NCI-H345 treated with DMSO at 0.1 percent for 48 hours (cell line): Measurements from ENCODE around the gene PDE9A.
"Not testable (repeated sequence)": the region's sequence is repeated elsewhere in the genome, so short reads cannot be mapped to it uniquely, and the experiment has no call there.

Experiments used
- DNase-seq: peaks from one replicate; lab custom pipeline; 2025; ENCODE audit not compliant: unreplicated experiment; lab: John Stamatoyannopoulos, UW

PDE9A gene

DNA sequence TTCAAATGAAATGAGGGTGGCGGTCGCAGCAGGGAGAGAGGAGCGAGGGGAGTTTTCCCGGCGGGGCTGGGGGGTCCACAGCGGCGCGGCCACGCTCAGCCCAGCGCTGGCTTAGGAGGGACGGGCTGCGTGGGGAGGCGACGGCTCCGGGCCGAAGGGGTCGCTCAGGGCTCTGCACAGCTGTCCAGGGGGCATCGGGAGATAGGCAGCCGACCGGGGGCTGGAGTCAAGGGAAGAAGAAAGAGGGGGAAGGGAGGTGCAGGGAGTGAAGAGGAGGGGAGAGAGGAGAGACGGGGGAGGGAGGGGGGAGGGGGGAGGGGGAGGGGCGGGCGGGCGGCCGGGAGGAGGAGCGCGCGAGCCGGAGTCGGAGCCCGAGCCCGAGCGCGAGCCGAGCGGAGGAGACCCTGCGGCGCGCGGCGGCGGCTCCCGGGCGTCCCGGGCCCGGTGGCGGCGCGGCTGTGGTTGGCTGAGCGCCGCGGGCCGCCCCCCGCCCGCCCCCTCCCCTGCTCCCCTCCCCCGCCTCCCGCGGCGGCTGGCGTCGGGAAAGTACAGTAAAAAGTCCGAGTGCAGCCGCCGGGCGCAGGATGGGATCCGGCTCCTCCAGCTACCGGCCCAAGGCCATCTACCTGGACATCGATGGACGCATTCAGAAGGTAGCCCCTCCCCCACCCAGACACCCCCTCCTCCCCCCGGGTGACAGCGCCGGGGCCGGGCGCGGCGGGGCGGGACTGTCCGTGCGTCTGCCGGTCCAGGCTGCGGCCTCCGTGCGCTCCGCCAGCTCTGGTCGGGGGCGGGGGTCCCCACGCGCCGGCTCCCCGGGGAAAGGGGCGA, at the start of gene PDE9A:
Gene PDE9A (plus strand): TSS at position 391 of the 831 bp plus-strand sequence. CDS start 194 bp downstream, at position 585.
- DNase-seq = no peak

DNA sequence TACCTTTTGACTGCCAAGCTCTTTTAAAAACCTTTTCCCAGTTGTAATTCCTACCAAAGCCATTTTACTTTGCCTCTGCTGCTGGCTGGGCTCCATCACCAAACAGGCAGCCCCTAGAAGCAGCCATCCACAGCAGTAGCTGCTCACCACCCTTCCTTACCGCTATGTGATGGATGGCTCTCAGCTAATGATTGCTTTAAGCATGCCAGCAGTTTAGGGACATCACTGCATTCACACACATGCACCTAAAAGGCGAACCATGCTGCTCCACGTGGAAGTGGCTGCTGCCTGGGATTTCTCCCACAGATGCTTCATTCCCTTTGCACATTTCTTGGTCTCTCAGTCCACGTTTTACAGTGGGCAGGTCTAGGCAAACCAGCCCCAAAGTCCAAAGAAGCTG, 46.3 kb upstream of the PDE9A start:
- DNase-seq = no peak

- no peak for DNase-seq
These were observed 45.8 kb upstream of the PDE9A start for GRCh38 chr21:42607525-42608102.

DNA sequence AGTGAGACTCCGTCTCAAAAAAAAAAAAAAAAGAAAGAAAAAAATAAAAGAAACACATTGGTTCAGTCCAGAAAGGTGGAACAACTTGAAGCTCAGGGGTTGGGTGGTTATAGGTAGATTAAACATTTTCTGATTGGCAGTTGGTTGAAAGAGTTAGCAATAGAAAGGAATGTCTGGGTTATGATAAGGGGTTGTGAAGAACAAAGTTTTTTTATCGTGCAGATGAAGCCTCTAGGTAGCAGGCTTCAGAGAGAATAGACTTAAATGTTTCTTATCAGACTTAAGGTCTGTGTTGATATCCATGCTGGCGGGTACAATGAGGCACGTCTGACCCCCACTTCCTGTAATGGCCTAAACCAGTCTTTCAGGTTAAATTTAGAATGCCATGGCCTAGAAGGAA, 45.0 kb upstream of the PDE9A start:
- no peak for DNase-seq

GRCh38 chr21:42609811-42610210, 43.6 kb upstream of the PDE9A start:
- no peak for DNase-seq

- DNase-seq = no peak
These were observed 41.6 kb upstream of the PDE9A start for GRCh38 chr21:42611852-42612251.

GRCh38 chr21:42612390-42612789, 41.0 kb upstream of the PDE9A start:
- no peak for DNase-seq

DNA sequence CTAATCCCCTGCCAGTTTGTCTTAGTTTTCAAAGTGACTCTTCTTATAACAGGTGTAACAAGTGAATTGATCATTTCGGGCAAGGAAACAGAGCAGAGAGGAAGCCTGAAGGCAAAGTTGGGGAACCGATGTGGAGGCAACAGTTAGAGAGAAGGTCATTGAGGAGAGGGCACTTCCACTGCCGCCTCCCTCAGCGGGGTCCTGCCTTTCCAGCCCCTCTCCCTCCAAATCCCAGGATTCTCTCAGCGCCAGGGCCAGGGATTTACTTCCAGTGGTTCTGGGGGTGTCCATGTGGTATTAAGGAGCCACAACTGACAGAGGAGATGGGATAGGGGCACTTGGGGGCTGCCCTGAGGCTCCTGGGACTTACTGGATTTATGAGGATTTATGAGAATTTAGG, 39.7 kb upstream of the PDE9A start:
- no peak for DNase-seq

- DNase-seq = no peak
These were observed 39.0 kb upstream of the PDE9A start for GRCh38 chr21:42614396-42614795.

DNA sequence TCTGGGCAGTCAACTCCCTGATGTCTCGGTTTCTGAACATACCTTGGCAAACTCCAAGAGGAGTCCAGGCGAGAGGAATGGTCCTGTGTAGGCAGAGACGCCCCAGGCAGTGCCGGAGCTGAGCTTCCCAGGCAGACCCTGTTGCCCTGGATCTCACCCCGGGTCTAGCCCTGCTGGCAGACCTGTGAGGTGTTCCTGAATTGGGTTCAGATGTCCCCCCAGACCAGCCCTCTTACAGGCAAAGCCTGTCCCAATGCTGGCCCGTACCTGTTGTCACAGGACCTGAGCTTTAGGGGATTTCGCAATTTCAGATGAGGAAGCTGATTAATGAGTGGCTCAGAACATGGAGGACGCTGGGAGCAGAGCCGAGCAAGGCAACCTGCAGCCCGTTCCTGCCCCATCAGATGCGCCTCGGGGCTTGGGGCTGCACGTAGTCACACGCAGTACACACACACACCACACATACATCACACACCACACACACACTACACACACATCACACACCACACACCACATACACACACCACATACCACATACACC, 38.5 kb upstream of the PDE9A start:
- no peak for DNase-seq

- DNase-seq = not testable (repeated sequence)
These were observed 38.0 kb upstream of the PDE9A start for GRCh38 chr21:42615377-42615776.

DNA sequence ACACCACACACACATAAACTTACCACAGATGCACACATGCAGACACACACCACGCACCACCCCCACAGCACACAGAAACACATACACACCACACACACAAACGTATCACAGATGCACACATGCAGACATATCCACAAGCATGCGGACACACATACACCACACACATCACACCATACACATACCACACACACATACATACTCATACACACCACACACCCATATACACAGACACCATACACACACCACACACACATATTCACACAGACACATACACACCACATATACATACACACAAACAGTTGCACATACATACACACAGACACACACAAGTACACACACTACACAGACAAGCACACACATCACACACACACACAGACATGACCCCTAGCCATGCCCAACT, 37.5 kb upstream of the PDE9A start:
- DNase-seq = no peak

- no peak for DNase-seq
These were observed 37.0 kb upstream of the PDE9A start for GRCh38 chr21:42616446-42616845.

DNA sequence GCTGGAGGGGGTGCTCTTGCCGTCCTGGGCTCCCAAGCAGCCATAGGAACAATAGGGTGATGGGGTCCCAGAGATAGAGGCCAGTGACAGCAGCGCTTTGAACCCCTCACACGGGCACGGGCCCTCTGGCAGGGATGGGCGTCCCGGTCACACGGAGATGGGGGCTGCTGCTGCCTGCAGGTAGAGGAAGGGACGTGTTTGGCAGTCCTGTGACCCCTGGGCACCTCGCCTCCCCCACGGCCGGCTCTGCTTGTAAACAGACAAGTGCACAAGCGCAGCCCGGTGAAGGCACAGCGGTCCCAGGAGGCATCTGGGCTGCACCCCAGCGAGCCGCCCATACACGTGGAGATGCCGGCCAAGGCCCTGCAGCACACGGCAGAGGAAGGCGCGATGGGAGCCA, 36.5 kb upstream of the PDE9A start:
- DNase-seq = no peak

- no peak for DNase-seq
These were observed 35.9 kb upstream of the PDE9A start for GRCh38 chr21:42617486-42617885.

GRCh38 chr21:42618707-42619102, 34.7 kb upstream of the PDE9A start:
- no peak for DNase-seq

DNA sequence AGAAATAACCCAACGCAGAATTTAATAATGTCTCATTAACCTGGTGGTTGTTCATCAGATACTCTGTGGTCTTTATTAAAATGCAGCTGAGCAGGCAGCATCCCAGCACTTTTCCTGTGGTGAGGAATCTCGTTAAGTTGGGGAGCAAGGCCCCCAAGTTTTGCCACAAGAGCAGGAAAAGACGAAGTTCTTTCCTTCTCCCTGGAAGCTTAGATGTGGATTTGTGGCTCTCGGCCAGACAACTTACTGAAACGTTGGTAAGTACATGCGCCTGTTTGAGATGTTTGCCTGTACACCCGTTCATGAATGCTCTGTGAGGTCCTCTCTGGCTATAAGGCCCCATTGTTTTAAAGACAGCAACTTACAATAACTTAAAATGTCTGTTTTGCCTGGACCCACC, 34.3 kb upstream of the PDE9A start:
- no peak for DNase-seq

- DNase-seq = no peak
These were observed 33.6 kb upstream of the PDE9A start for GRCh38 chr21:42619841-42620240.

DNA sequence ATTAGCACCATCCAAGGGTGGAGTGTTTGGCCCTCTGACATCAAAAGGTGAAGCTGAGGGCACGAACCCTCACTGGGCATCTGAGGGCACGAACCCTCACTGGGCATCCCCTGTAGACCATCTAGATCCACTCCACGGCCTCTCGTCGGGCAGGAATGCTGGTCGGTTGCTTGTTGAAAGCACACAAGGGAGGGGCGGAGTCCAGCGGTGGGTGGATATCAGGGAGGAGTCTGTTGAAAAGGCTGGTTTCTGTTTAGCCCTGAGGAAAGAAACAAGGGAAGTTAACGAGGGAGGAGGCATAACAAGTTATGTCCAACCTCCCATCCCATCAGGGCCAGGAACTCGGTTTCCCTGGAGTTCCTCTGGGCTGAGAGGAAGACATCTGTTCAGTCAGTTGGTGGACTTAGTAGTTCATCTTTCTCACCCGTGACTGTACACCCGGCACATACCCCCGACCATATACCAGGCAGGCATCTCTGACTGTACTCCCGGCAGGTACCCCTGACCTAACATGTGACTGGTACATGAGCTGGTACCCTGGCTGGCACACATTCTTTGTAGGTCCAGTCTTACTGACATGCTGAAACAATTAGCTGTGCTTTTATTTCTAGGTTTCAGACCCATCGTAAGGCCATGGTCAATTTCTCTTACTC, 32.1 kb upstream of the PDE9A start:
- no peak for DNase-seq

- DNase-seq = peak; percentile 99
These were observed 31.6 kb upstream of the PDE9A start for GRCh38 chr21:42621819-42622177.

- DNase-seq = no peak
These were observed 31.1 kb upstream of the PDE9A start for GRCh38 chr21:42622284-42622683.

- DNase-seq = no peak
These were observed 29.7 kb upstream of the PDE9A start for GRCh38 chr21:42623694-42624093.
